ENCODE results near the gene TNFSF12. TPM values are rescaled to one million over a fixed set of nuclear protein-coding genes. Genes with fewer than 3 reads are reported as not detected.

Gene TNFSF12
- polyA plus RNA-seq, 1 donor (not counting 4 experiments of a cell fraction or from before 2014, with no cell fraction given), result 1.0 TPM

DNA sequence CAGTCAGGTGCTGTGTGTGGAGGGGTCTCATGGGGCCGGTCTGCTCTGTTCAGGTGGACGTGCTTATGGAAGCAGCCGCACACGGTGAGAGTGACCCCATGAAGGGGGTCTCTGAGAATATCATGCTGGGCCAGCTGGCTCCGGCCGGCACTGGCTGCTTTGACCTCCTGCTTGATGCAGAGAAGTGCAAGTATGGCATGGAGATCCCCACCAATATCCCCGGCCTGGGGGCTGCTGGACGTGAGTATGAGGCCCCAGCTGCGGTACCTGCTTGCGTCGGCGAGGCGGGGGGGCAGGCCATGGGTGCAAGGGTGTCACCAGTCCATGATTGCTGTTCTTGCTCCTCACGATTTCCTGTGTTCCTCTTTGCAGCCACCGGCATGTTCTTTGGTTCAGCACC lies 36.8 kb upstream of the TNFSF12 start:
- Histone ChIP-seq H3K9ac (ENCODE audit: control insufficient read depth, extremely low read depth, insufficient read depth, low read length) (no peak overlapping the region), H3K9me3 (ENCODE audit: control insufficient read depth, low read depth, low read length) (no peaks in the 10 kb centered on the region), H3K79me2 (ENCODE audit: control insufficient read depth, insufficient read depth, low read length) (no peaks in the 10 kb centered on the region), H3K27me3 (ENCODE audit: control insufficient read depth, extremely low read depth, insufficient read depth, low read length) (no peaks in the 10 kb centered on the region), H3K27ac (ENCODE audit: control insufficient read depth, insufficient read depth, low read length) (no peak overlapping the region), H3K9me1 (ENCODE audit: control insufficient read depth, extremely low read depth, insufficient read depth, low read length) (no peaks in the 10 kb centered on the region), H2AFZ (ENCODE audit: control insufficient read depth, low read length) (no peak overlapping the region), H3K4me1 (ENCODE audit: control insufficient read depth, extremely low read depth, insufficient read depth, low read length) (no peaks in the 10 kb centered on the region), H3K4me3 (ENCODE audit: control insufficient read depth in 2 of 3, extremely low read depth in 1 of 3, insufficient read depth in 2 of 3, low read depth in 1 of 3, low read length in 3 of 3) (no peak overlapping the region), H4K20me1 (ENCODE audit: control insufficient read depth, extremely low read depth, insufficient read depth, low read length) (no peaks in the 10 kb centered on the region), H3K36me3 (ENCODE audit: control insufficient read depth in 2 of 2, extremely low read depth in 1 of 2, insufficient read depth in 2 of 2, low read length in 2 of 2) (peaks cover 50 to 52% of the 10 kb centered on the region in 2 experiments), H3K4me2 (ENCODE audit: control insufficient read depth, extremely low read depth, insufficient read depth, low read depth, low read length) (no peak overlapping the region)
- DNase-seq (ENCODE audit: low read depth, low spot score), result no peak
- FAIRE-seq, result no peak
- TF ChIP-seq, protein P1, sequence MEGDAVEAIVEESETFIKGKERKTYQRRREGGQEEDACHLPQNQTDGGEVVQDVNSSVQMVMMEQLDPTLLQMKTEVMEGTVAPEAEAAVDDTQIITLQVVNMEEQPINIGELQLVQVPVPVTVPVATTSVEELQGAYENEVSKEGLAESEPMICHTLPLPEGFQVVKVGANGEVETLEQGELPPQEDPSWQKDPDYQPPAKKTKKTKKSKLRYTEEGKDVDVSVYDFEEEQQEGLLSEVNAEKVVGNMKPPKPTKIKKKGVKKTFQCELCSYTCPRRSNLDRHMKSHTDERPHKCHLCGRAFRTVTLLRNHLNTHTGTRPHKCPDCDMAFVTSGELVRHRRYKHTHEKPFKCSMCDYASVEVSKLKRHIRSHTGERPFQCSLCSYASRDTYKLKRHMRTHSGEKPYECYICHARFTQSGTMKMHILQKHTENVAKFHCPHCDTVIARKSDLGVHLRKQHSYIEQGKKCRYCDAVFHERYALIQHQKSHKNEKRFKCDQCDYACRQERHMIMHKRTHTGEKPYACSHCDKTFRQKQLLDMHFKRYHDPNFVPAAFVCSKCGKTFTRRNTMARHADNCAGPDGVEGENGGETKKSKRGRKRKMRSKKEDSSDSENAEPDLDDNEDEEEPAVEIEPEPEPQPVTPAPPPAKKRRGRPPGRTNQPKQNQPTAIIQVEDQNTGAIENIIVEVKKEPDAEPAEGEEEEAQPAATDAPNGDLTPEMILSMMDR (optimal IDR thresholded peaks at IDR 0.05 in 1 of 3, IDR thresholded peaks at IDR 0.05 in 1 of 3, conservative IDR thresholded peaks at IDR 0.05 in 1 of 3; ENCODE audit: extremely low read depth in 1 of 3, insufficient read depth in 2 of 3, low read length in 3 of 3), result no peak
- no peak for TF ChIP-seq EZH2 (IDR thresholded peaks at IDR 0.05; ENCODE audit: low read length)
- dilution Hi-C loops (cut with MboI; ENCODE audit: extremely low pct_ligation_motif_present, low sequenced_read_pairs), result no loop called here

- H2AFZ ChIP-seq (ENCODE audit: control insufficient read depth, low read length), result no peak overlapping the region
- H3K27me3 ChIP-seq (ENCODE audit: control insufficient read depth, extremely low read depth, insufficient read depth, low read length), result no peaks in the 10 kb centered on the region
- DNase-seq (ENCODE audit: low read depth, low spot score) (no peak), FAIRE-seq (no peak)
- no peak overlapping the region for H3K4me2 ChIP-seq (ENCODE audit: control insufficient read depth, extremely low read depth, insufficient read depth, low read depth, low read length)
- TF ChIP-seq, protein P1 (optimal IDR thresholded peaks at IDR 0.05 in 1 of 3, IDR thresholded peaks at IDR 0.05 in 1 of 3, conservative IDR thresholded peaks at IDR 0.05 in 1 of 3; ENCODE audit: extremely low read depth in 1 of 3, insufficient read depth in 2 of 3, low read length in 3 of 3), result no peak
- TF ChIP-seq EZH2 (IDR thresholded peaks at IDR 0.05; ENCODE audit: low read length), result no peak
- no peak overlapping the region for H3K4me3 ChIP-seq (ENCODE audit: control insufficient read depth in 2 of 3, extremely low read depth in 1 of 3, insufficient read depth in 2 of 3, low read depth in 1 of 3, low read length in 3 of 3)
- no peaks in the 10 kb centered on the region for H3K79me2 ChIP-seq (ENCODE audit: control insufficient read depth, insufficient read depth, low read length)
- H4K20me1 ChIP-seq (ENCODE audit: control insufficient read depth, extremely low read depth, insufficient read depth, low read length), result no peaks in the 10 kb centered on the region
- no peaks in the 10 kb centered on the region for H3K4me1 ChIP-seq (ENCODE audit: control insufficient read depth, extremely low read depth, insufficient read depth, low read length)
- H3K9me1 ChIP-seq (ENCODE audit: control insufficient read depth, extremely low read depth, insufficient read depth, low read length), result no peaks in the 10 kb centered on the region
- no peaks in the 10 kb centered on the region for H3K9me3 ChIP-seq (ENCODE audit: control insufficient read depth, low read depth, low read length)
- no peak overlapping the region for H3K27ac ChIP-seq (ENCODE audit: control insufficient read depth, insufficient read depth, low read length)
- dilution Hi-C loops (cut with MboI; ENCODE audit: extremely low pct_ligation_motif_present, low sequenced_read_pairs), result no loop called here
- no peak overlapping the region for H3K9ac ChIP-seq (ENCODE audit: control insufficient read depth, extremely low read depth, insufficient read depth, low read length)
- peaks cover 47 to 50% of the 10 kb centered on the region in 2 experiments for H3K36me3 ChIP-seq (ENCODE audit: control insufficient read depth in 2 of 2, extremely low read depth in 1 of 2, insufficient read depth in 2 of 2, low read length in 2 of 2)
Observed at GRCh38 chr17:7512824-7513540, 35.9 kb upstream of the TNFSF12 start.
